Gastroesophageal sphincter (tissue), 3 donors: ENCODE data around the gene SHC2.

Source experiments
- POLR2A ChIP-seq, 2 donors: fragments of 450-650 bp; IDR thresholded peaks; one replicate each; pipeline ENCODE4 v1.6.1; 2017; ENCODE audit warnings: antibody characterized with exemption in 2 of 2, mild to moderate bottlenecking in 2 of 2, moderate library complexity in 1 of 2
- POLR2AphosphoS5 ChIP-seq: sonication (generic); formaldehyde crosslinking; IDR thresholded peaks from one replicate; pipeline ENCODE4 v1.6.1; 2017; ENCODE audit warnings: antibody characterized with exemption
- TF ChIP-seq, protein P1 (sequence below), 4 experiments: fragments of 200-600 bp in 2 of 4; fragments of 450-650 bp in 2 of 4; sonication (generic) in 1 of 4; IDR thresholded peaks; one replicate each; pipeline ENCODE4 v1.5.1; 2017 to 2019; ENCODE audit warnings: antibody characterized with exemption in 4 of 4, mild to moderate bottlenecking in 2 of 4, moderate library complexity in 2 of 4

GRCh38 chr19:484494-484893, 23.7 kb upstream of the SHC2 start:
- TF ChIP-seq POLR2A (IDR thresholded peaks at IDR 0.05) (no peak), POLR2AphosphoS5 (no peak)
- TF ChIP-seq, protein P1, sequence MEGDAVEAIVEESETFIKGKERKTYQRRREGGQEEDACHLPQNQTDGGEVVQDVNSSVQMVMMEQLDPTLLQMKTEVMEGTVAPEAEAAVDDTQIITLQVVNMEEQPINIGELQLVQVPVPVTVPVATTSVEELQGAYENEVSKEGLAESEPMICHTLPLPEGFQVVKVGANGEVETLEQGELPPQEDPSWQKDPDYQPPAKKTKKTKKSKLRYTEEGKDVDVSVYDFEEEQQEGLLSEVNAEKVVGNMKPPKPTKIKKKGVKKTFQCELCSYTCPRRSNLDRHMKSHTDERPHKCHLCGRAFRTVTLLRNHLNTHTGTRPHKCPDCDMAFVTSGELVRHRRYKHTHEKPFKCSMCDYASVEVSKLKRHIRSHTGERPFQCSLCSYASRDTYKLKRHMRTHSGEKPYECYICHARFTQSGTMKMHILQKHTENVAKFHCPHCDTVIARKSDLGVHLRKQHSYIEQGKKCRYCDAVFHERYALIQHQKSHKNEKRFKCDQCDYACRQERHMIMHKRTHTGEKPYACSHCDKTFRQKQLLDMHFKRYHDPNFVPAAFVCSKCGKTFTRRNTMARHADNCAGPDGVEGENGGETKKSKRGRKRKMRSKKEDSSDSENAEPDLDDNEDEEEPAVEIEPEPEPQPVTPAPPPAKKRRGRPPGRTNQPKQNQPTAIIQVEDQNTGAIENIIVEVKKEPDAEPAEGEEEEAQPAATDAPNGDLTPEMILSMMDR (IDR thresholded peaks at IDR 0.05) = no peak
